HuH-7.5 (cell line): ENCODE measurements around the gene KIF18B.

Source experiments
- DNase-seq: peaks from one replicate; pipeline ENCODE4 v3.0.0; 2011; ENCODE audit warnings: low spot score

Gene KIF18B

DNA sequence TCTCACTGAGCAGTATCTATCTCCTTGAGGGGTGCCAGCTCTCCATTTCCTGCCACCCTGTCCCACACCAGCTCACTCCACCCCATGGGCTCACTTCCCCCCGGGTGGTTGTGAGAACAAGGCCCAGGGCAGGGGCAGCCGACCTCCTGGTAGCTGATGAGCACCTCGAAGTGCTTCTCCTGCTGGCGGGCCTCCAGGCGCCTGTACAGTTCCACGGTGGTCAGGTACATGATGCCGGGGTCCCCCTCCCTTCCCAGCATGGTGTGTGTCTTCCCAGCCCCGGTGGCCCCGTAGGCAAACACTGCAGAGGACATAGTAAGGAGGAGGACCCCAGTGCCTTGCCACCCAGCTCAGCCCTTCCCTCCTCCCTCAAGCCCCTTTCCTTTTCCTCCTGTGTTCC, 12.5 kb downstream of the KIF18B start:
- DNase-seq = no peak

GRCh38 chr17:44934745-44935105, 12.8 kb downstream of the KIF18B start:
- no peak for DNase-seq

- DNase-seq = no peak
These were observed 13.5 kb downstream of the KIF18B start for GRCh38 chr17:44933824-44934744.

- DNase-seq = no peak
These were observed 14.8 kb downstream of the KIF18B start for GRCh38 chr17:44932787-44933097.

- DNase-seq = no peak
These were observed 15.3 kb downstream of the KIF18B start for GRCh38 chr17:44932096-44932786.

GRCh38 chr17:44931376-44931775, 16.2 kb downstream of the KIF18B start:
- no peak for DNase-seq

GRCh38 chr17:44930667-44931066, 16.9 kb downstream of the KIF18B start:
- DNase-seq = no peak

GRCh38 chr17:44928950-44929720, 18.4 kb downstream of the KIF18B start:
- no peak for DNase-seq

- DNase-seq = no peak
These were observed 19.4 kb downstream of the KIF18B start for GRCh38 chr17:44928136-44928535.

DNA sequence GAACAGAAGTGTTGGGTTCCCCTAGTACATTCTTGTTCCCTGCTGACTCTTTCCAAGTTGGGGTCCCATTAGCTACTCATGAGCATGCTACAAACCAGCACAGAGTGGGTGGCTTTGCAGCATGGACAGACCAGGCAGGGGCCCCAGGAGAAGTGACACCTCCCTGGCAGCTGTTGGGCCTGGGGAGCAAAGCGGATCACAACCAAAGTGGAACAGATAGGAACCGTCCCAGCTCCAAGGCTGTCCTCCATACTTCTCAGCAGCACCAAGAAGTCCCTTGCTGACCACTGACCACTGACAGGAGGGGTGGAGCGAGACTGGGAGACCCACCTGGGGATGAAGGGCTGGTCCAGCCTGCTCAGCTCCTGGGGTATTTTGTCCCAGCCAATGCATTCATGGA, 19.9 kb downstream of the KIF18B start:
- no peak for DNase-seq

- no peak for DNase-seq
These were observed 20.6 kb downstream of the KIF18B start for GRCh38 chr17:44926821-44927525.

- DNase-seq = no peak
These were observed 21.6 kb downstream of the KIF18B start for GRCh38 chr17:44925731-44926697.

DNA sequence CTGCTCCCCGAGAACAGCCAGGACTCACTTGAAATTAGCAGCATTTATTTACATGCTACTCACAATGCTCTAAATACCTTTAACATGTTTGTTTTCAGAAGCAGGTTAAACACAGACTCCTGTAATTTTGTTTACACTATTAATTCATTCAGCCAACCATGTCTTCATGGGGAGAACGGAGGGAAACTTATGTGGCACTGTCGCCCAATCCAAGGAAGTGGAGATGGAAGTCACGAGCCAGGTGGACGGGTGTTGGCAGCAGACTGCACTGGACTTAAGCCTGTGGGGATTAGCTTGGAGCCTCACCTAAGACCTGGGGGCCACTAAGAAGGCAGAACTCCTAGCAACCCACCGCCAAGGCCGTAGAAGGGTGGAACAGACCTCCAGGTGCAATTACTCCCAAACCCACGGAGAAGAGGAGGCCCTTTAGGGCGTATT, 23.4 kb downstream of the KIF18B start:
- DNase-seq = no peak

DNA sequence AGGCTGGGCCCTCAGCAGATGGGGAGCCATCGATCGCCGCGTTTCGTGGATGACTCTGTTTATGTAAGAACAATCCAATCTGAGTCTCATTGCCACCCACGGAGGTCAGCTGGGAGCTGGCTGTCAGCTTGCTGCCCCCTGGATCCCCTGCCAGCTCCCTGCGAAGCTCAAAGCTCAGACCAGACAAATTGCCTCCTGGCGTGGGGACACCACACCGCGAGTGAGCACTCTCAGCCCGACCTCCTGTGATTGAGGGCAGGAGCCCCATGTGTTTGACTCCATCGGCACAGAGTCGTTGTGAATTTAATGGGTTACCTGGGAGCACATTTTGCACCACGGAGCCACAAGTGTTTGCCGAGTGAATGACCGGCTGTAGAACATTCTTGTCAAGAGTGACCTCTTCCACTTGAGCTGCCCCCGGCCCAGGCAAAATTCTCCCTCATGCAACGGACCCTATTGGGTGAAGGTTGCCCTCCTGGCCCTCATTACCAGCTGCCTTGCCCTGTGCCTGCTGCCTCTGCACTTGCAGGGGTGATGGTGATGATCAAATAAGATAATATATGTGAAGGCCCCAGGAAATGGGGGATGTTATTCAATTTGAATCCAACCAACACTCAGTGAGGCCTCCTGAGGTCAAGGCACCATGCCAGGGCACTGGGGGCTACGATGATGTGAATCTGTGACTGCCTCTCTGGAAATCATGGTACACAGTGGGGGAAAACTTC, 24.7 kb downstream of the KIF18B start:
- no peak for DNase-seq

DNA sequence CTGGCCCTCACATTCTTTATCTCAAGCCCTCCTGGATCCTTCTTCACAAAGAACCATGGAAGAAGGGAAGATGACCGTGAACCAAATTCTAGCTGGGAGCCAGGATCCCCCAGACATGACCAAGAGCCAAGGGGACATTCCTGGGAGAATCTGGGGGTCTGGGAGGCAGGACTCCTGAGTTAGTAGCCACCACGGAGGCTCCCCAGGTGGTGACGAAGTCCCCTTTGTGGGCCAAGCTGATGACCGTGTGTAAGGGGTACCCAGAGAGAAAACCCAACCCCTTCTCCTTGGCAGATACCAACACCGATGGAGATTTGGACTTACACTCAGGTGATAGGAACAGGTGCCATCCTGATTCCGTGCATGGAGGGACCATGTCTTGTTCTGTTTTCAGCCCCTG, 25.4 kb downstream of the KIF18B start:
- DNase-seq = no peak

DNA sequence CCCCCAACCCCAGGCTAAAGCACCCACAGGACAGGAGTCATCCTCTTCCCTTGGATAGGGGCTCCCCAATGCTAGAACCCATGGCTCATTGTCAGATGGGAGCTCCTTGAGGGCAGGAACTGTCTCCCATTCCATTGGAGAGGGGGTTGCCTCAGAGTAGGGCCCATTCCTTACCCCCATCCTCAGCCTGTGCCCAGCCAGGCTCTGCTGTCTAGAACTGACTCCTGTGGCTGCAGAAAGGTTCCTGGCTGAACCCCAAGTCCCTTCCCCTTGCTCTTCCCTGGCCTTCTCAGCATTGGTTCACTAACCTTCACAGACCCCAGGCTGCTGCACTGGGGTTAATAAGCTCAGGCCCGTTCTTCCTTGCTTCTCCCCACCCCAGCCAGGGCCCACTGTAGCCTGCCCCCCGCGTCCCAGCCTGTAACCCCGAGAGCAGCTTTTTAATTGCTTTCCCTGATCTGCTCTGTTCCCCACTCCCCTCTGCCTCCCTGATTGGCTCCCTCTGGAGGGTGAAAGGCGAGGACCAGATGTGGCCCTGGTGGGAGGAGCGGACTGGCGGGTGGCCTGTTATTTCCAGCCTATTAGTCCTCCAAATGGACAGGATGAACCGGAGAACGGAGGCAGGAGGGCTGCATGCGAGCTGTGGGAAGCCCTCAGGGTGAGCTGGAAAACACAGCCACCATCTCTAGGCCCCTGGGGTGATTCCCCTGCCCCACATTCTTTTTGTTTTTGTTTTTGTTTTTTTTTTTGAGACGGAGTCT, 26.3 kb downstream of the KIF18B start:
- DNase-seq = no peak

GRCh38 chr17:44920565-44920940, 27.0 kb downstream of the KIF18B start:
- no peak for DNase-seq

DNA sequence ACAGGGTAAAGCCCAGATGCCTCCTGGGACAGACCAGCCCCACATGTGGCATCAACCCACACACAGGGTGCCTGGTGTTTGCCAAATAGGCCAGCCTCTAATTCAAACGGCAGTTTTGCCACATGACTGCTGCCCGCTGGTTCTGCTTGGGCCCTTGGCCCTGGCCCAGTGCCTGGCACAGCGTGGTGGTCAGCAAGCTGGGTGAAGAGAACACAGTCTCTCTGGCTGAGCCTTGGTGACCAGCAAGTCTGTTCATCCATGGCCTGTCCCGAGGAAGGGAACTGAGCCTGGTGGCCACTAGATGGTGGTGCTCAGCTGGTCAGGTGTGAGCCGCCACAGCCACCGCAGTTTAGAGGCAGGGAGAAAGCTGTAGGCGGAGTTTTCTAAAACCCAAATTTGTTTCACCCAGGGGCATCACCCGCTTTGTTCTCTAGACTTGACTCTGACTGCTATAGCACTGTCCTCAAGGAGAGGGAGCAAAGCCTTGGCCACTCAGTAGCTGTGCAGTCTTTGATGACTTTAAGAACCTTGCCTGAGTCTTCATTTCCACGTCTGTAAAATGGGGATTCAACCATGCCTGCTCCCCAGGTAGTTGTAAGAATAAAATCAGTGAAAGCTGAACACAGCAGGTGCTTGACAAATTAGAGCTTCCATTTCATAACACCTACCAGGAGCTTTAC, 27.5 kb downstream of the KIF18B start:
- peak; percentile 92 for DNase-seq

- DNase-seq = no peak
These were observed 28.2 kb downstream of the KIF18B start for GRCh38 chr17:44919411-44919810.
